GM19025 (cell line): Measurements from ENCODE around the gene OLFML3.
A peak's percentile ranks its signal among the peaks of the same experiment; 100 is the strongest.

Experiments
- ATAC-seq: cut with Tn5 transposase; IDR thresholded peaks from one replicate; pipeline ENCODE4 v1.9.1; 2021; ENCODE audit warnings: mild to moderate bottlenecking, low read depth, moderate library complexity; ENCODE audit not compliant: unreplicated experiment

The OLFML3 gene

GRCh38 chr1:113978863-113979702, at the start of gene OLFML3:
OLFML3 (plus strand) TSS chr1:113979474; CDS start chr1:113979517, 43 bp downstream.
- no peak for ATAC-seq

GRCh38 chr1:113929750-113930498, 49.4 kb upstream of the OLFML3 start:
- peak; percentile 28 for ATAC-seq

DNA sequence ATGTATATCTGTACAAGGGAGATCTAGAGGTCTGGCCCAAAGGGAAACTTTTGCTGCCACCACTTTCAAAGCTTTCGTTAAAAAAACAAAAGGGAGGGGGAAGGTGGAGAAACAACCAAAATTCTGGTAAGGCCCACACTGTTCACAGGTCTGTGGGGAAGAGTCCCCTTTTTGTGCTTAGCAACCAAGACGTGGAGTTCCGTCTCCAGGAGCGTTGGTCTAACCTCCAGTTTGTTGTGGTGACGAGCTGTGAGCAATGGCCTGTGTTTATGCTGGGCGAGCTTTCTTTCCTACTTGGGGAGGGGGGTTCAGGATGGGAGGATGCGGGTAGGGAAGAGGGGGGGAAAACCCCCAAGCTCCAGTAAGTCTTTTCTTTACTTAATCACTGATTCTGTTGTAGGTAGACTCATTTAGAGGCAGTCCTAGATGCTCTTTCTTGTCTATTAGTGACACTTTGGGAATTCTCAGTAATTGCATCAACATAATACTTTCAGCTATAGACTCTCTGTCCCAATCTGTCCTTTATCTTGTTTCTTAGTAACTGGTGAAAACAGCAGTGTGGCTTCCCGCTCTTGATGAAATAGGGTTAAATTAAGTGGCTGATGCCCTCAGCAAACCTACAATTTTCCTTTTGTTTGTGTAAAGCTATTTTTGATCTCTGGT, 48.6 kb upstream of the OLFML3 start:
- ATAC-seq = peak; percentile 8

- no peak for ATAC-seq
These were observed 47.8 kb upstream of the OLFML3 start for GRCh38 chr1:113931451-113931851.

DNA sequence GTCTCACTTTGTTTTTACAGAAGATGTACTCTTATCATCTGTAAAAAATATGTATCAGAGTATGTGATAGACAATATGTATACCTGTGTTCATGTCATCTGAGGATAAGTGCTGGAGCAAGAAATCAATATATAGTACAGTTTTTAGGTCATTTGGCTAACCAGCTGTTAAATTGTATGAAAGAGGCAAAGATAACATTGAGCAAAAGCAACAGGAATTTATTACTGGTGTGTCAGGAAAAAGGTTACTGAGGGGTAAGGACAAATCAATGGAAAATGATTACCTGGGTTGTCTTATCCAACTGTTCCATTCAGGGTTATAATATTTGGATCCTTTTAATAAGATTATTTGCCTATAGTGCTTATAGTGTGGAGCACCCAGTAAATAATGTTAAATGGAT, 45.3 kb upstream of the OLFML3 start:
- no peak for ATAC-seq

DNA sequence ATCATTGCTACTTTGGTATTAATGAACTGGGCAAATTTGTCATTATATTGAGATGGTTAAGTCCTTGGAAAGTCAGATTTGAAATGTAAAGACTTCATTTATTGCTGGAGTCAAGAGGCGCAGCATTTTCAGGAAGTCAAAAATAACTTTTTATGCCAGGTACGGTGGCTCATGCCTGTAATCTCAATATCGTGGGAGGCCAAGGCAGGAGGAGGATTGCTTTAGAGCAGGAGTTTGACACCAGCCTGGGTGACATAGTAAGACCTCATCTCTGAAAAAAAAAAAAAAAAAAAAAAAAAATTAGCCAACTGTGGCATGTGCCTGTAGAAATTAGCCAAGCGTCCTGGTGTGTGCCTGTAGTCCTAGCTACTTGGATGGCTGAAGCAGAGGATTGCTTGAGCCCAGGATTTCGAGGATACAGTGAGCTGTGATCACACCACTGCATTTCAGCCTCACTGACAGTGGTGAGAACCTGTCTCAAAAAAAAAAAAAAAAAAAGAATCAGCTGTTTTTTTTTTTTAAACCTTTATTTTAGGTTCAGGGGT, 44.7 kb upstream of the OLFML3 start:
- ATAC-seq = no peak

GRCh38 chr1:113935176-113935575, 44.1 kb upstream of the OLFML3 start:
- ATAC-seq = no peak

- ATAC-seq = no peak
These were observed 43.3 kb upstream of the OLFML3 start for GRCh38 chr1:113935970-113936369.

DNA sequence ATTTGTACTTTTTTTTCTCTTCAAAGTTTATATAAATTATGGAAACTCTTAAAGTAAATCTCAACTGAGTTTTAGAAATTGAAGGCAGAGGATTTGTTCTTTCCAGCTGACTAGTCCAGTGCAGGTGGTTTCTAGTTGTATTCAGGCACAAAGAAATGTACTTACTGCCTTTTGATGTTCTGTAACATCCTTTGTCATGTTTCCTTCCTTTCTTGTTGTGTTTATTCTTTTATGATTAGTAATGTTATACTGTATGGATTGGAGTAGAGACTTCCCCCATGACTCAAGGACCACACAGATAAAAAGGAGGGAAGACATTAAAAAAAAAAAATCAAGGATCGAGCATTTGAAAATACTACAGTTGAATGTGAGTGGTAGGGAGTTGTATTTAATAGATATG, 42.1 kb upstream of the OLFML3 start:
- ATAC-seq = no peak

GRCh38 chr1:113938192-113938591, 41.1 kb upstream of the OLFML3 start:
- no peak for ATAC-seq

GRCh38 chr1:113940365-113941244, 38.7 kb upstream of the OLFML3 start:
- ATAC-seq = no peak

- ATAC-seq = no peak
These were observed 38.1 kb upstream of the OLFML3 start for GRCh38 chr1:113941245-113941559.

DNA sequence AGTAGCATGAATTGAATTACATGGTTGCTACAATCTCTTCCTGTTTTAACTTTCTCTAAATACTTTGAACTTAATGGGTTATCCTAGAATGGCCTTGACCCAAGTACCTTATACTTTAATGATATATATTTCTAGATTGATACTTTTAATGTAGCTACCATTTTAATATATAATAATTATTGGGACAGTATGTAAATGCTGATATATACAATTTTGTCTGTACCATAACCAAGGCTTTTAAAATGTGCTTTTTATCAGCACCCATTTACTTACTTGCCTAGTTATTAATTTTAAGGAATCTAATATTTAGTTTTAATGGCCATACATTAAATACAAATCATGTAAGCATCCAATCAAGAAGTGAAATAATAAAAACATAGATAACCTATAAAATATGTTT, 36.7 kb upstream of the OLFML3 start:
- ATAC-seq = no peak

GRCh38 chr1:113943028-113943811, 36.1 kb upstream of the OLFML3 start:
- ATAC-seq = no peak

DNA sequence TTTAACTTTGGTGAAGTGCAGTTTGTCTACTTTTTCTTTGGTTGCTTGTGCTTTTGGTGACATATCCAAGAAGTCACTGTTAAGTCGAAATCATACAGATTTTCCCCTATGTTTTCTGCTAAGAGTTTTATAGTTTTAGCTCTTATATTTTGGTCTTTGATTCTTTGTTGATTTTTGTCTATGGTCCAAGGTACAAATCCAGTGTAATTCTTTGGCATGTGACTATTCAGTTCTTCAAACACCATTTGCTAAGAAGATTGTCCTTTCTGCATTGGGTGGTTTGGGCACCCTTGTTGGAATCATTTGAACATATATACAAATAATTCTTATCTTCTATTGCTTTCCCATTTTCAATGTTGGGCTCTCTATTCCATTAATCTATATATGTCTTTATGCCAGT, 33.9 kb upstream of the OLFML3 start:
- ATAC-seq = no peak

DNA sequence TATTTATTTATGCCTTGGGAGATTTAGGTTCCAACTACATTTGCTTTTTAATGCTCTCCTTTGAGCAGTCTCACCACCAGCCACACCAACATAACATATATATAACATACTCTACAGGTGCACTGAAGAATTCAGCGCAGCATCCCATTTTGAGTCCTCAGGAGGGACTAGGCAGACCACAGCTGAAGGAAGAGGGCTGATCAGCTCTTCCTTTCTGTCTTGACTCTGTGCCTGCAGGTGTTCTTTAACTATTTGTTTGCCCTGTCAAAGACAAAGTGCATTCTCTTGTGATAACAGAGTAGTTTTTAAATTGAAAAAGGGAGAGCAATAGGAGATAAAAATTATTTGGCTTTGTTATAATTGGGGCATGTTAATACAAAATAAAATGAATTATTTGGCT, 33.2 kb upstream of the OLFML3 start:
- ATAC-seq = no peak

DNA sequence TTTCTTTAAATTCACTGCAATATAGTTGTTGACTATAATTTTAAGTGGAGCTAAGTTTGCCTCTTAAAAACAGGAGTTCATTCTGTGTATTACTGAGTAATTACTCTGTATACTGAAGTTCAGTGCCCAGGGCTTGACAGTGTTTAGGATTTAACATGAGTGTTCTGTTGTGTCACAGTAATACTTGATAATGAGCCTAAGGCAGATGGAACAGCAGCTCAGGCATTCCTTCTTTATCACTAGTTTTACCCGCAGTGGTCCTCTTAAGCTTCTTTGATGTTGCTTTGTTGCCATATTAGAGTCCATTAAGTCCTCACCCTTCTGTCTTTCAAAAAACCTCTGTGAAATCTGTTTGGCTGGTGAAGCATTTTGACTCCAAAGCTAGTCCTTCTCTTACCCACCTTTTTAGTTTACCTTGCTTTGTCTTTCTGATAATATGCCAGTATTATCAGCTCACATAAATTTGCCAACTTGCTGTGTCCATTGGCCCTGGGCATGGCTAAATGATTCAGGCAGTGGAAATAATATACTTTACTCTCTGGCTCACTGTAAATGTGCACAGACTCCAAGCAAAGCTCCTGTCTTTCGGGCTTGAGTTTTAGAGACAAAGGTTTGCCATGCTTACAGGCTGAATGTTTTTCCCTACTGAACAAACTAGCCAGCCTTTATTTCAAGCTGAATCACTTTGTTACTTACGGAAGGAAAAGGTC, 32.4 kb upstream of the OLFML3 start:
- ATAC-seq = no peak

- no peak for ATAC-seq
These were observed 31.7 kb upstream of the OLFML3 start for GRCh38 chr1:113947388-113948107.
